Duodenal mucosa (tissue), 2 donors: ENCODE data around the gene ATP5F1E.

ENCODE experiments used
- H3K27ac ChIP-seq: one replicate; pipeline ENCODE4 v1.7.0; 2013; ENCODE audit warnings: low read depth, low read length
- H3K27me3 ChIP-seq, 2 donors: one replicate each; pipeline ENCODE4 v1.7.0; 2013; ENCODE audit warnings: low read length in 2 of 2, control low read depth in 1 of 2; ENCODE audit not compliant: insufficient read depth in 2 of 2, control insufficient read depth in 1 of 2
- H3K36me3 ChIP-seq, 2 donors: one replicate each; pipeline ENCODE4 v1.7.0; 2013; ENCODE audit warnings: low read length in 2 of 2, control low read depth in 1 of 2; ENCODE audit not compliant: insufficient read depth in 2 of 2, control insufficient read depth in 1 of 2
- H3K4me1 ChIP-seq, 2 donors: one replicate each; pipeline ENCODE4 v1.7.0; 2013; ENCODE audit warnings: low read length in 2 of 2, control low read depth in 1 of 2; ENCODE audit not compliant: insufficient read depth in 2 of 2, control insufficient read depth in 1 of 2
- H3K4me3 ChIP-seq, 2 donors: one replicate each; pipeline ENCODE4 v1.7.0; 2013; ENCODE audit warnings: low read length in 2 of 2, low read depth in 1 of 2
- H3K9ac ChIP-seq, 2 donors: one replicate each; pipeline ENCODE4 v1.7.0; 2013; ENCODE audit warnings: low read length in 2 of 2, low read depth in 1 of 2
- H3K9me3 ChIP-seq, 2 donors: one replicate each; pipeline ENCODE4 v1.7.0; 2013; ENCODE audit warnings: low read length in 2 of 2, control low read depth in 1 of 2; ENCODE audit not compliant: control insufficient read depth in 1 of 2

Gene ATP5F1E

DNA sequence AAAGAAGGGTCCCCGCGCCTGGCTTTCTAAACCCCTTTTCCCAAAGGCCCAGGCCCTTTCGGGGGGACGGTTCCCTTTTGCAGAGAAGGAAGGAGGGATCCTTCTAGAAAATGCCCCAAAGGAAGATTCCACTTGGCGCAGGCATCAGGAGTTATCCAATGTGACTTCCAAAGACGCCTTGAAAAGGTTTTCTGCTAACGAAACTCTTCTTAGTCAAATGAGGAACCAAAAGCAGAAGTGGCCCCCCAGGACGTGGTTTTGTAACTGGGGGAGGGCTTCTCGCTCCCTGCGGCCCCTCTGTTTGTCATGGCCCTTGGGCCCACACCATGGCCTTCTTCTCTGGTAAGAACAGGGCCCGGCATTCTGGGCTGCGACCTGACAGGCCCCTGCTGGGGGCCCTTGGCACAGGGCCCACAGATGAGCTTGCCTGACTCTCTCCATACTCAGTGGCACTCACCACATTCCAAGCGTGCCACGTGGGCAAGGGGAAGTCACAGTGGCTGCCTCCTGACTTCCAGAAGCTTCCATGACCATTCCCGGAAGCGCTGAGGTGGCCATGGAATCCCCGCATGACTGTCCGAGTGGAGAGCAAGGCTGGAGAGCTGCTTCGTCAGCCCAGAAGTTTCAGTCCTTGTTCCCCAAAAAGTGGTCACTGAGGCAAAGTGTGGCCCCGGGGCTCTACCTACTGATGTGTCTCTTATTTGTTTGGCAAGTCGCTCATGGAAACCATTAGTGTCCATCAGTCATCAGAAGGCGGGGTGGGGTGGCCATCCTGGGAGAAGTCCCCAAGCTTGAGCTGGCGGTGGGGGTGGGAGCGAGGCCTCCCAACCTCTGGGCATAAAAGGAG is 24.2 kb downstream of the ATP5F1E start:
- Histone ChIP-seq H3K27me3 (no peaks in the 10 kb centered on the region), H3K36me3 (peaks cover 3 to 12% of the 10 kb centered on the region in 2 donors), H3K9ac (peak overlapping the region in 1 of 2 donors; percentile 96), H3K4me1 (peaks cover 54 to 64% of the 10 kb centered on the region in 2 donors), H3K4me3 (peak overlapping the region; percentile 84 to 89), H3K27ac (peak overlapping the region; percentile 71), H3K9me3 (no peaks in the 10 kb centered on the region)

DNA sequence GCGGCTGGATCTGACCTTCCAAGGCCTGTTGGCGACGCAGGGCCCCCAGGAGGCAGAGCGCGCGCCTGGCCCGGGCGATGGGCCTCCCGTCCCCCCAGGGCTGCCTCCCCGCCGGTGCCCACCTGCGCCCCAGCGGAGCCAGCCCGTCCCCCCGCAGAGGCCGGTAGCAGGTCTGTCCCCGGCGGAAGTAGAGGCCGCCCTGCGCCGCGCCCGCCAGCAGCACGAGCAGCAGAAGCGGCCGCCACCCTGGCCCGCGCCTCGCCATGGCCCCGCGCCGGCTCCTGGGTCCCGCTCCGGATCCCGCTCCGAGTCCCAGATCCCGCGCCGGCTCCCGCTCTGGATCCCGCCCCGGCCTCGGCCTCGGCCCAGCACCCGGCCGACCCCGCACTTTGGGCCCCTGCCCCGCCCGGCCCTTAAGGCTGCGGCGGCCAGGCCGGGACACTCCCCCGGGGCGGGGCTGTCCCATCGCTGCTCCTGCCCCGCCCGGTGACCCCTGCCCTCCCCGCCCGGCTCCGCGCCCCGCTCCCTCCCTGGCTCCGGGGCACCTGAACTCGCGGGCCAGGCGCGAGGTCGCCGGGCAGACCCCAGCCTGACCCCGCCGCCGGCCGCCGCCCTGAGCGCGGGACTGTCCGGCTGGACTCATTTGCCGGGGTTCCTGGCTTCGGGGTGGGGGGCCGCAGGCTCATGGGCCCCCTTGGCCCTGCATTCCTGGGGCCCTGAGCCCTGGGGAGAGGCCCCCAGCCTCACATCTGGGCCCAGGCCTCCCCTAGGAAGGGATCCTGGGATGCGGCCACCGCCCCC is 25.1 kb downstream of the ATP5F1E start, which contains the start of gene CTSZ:
CTSZ (minus strand) TSS at position 391 of the 801 bp plus-strand sequence; CDS start at position 265, 126 bp downstream.
- H3K36me3 ChIP-seq = peaks cover 3 to 21% of the 10 kb centered on the region in 2 donors
- peak within 1 kb of the TSS; percentile 80 for H3K27ac ChIP-seq
- H3K9ac ChIP-seq = peak within 1 kb of the TSS; percentile 95 to 96
- H3K4me3 ChIP-seq = peak within 1 kb of the TSS; percentile 84 to 89
- peaks cover 54 to 64% of the 10 kb centered on the region in 2 donors for H3K4me1 ChIP-seq
- no peaks in the 10 kb centered on the region for H3K27me3 ChIP-seq
- H3K9me3 ChIP-seq = no peaks in the 10 kb centered on the region

DNA sequence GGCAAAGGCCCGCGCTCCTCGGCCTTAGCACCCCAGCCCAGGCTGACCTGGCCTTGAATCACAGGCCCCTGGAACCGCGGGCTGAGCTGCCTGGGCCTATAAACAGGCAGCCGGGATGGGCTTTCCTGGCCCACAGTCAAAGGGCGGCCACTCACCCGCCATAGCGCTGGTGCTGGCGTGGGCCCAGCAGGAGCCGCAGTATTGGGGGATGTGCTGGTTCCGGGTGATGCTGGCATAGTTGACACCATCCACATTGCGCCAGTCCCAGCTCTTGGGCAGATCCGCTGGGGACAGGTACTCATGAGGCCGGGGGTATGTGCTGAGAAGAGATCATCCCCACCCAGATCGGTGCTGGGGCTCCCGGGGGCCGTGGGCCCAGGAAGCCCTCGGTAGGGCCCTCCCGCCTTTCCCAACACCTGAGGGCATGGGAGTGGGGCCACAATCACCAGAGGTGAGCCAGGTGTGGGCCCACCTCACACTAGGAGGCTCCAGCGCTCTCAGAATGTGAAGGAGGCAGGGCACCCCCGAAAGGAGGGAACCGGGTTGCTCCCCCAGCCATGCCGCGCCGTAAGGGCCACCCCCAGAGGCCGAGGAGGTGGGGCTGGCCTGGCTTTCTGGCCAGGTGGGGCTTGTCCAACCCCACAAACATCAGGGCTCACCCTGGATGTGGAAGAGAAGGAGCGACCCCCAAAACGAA is 25.8 kb downstream of the ATP5F1E start:
- H3K4me1 ChIP-seq = peaks cover 54 to 62% of the 10 kb centered on the region in 2 donors

DNA sequence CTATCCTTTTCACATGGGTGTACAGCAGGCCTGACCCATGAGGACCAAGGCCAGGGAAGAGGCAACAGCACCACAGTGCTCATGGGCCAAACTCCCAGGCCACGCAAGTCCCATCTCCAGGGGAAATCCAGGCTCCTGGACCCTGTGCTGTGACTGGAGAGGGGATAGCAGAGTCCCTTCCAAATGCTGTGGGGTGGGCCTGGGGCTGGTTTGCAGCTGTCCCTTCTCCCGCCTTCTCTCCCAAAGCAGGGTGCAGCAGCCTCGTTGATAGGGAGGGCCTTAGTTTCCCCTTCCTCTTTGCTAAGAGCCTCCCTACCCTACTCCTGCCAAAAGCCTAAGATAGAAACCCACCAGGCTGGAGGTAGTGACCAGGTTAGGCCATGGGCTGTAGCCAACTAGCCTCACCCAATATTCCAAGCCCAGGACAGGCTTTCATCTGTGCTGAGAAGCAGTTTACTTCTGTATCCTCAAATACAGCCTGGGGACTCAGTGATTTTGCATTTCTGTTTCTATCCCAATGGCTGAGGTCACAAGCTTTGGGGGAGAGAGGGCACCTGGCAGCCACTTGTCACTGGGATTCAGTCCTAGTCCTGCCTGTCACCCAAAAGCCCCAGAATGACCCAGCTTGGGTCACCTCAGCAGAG is 26.5 kb downstream of the ATP5F1E start:
- peak overlapping the region; percentile 80 for H3K27ac ChIP-seq
- no peaks in the 10 kb centered on the region for H3K27me3 ChIP-seq
- peaks cover 49 to 56% of the 10 kb centered on the region in 2 donors for H3K4me1 ChIP-seq
- no peaks in the 10 kb centered on the region for H3K9me3 ChIP-seq
- peak overlapping the region; percentile 84 to 89 for H3K4me3 ChIP-seq
- H3K9ac ChIP-seq = peak overlapping the region; percentile 95 to 96
- peaks cover 13 to 35% of the 10 kb centered on the region in 2 donors for H3K36me3 ChIP-seq

More for the DNA sequence above, 25.8 kb downstream of the ATP5F1E start:
- peak overlapping the region; percentile 95 to 96 for H3K9ac ChIP-seq
- peak overlapping the region; percentile 84 to 89 for H3K4me3 ChIP-seq
- H3K27ac ChIP-seq = peak overlapping the region; percentile 80
- H3K9me3 ChIP-seq = no peaks in the 10 kb centered on the region
- no peaks in the 10 kb centered on the region for H3K27me3 ChIP-seq
- H3K36me3 ChIP-seq = peaks cover 9 to 28% of the 10 kb centered on the region in 2 donors

DNA sequence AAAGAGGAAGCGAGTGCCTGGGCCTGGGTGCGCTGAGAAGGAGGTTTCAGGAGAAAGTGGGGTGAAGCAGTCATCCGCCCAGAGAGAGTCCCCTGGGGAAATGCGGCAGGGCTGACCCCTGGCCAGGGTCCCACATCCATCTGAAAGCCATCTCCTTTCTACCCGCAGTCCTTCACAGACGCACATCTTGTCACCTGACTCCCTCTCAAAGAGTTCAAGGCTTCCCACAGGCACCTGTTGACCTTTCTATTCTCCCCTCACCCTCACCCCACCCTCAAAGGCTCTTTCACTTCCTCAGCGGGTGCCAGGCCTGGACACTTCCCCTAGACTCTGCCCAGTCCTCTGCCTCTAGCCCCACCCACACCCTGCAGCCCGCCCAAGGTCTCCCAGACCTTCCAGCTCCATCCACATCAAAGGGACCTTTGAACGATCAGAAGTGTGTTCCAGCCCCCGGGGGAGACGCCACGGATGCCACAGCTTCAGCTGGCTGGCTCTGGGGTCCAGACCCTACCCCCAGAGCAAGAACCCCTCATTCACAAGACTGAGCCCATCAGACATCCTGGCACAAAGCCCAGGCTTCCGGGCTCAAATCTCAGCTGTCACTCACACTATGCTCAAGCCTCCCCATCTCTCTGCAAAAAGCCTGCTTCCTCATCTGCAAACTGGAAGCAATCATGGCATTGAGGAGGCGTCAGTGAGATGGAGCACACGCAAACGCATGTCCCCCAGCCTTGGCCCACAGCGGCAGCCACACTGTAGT is 27.2 kb downstream of the ATP5F1E start:
- Histone ChIP-seq H3K27me3 (no peaks in the 10 kb centered on the region), H3K9me3 (no peaks in the 10 kb centered on the region), H3K4me1 (peaks cover 42 to 49% of the 10 kb centered on the region in 2 donors), H3K27ac (peak overlapping the region; percentile 80), H3K9ac (peak overlapping the region; percentile 95 to 96), H3K36me3 (peaks cover 13 to 40% of the 10 kb centered on the region in 2 donors), H3K4me3 (peak overlapping the region; percentile 84 to 89)

DNA sequence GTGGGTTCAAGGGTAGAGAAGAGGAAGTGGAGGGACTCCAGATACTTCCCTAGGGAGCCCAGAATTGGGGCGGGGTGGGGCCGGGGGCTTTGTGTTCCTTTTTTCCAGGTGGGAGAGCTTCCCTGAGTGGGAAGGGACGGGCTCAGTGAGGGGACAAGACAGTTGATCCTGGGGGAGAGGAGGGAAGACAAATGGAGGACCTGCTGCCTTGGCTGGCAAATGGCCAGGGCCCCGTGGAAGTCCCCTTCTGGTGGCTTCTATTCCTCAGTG is 27.7 kb downstream of the ATP5F1E start:
- Histone ChIP-seq H3K9ac (peak overlapping the region in 1 of 2 donors; percentile 96), H3K36me3 (peaks cover 13 to 41% of the 10 kb centered on the region in 2 donors), H3K27me3 (no peaks in the 10 kb centered on the region), H3K4me1 (peaks cover 38 to 46% of the 10 kb centered on the region in 2 donors), H3K4me3 (peak overlapping the region; percentile 17 to 89), H3K9me3 (no peaks in the 10 kb centered on the region), H3K27ac (peak overlapping the region; percentile 39)

DNA sequence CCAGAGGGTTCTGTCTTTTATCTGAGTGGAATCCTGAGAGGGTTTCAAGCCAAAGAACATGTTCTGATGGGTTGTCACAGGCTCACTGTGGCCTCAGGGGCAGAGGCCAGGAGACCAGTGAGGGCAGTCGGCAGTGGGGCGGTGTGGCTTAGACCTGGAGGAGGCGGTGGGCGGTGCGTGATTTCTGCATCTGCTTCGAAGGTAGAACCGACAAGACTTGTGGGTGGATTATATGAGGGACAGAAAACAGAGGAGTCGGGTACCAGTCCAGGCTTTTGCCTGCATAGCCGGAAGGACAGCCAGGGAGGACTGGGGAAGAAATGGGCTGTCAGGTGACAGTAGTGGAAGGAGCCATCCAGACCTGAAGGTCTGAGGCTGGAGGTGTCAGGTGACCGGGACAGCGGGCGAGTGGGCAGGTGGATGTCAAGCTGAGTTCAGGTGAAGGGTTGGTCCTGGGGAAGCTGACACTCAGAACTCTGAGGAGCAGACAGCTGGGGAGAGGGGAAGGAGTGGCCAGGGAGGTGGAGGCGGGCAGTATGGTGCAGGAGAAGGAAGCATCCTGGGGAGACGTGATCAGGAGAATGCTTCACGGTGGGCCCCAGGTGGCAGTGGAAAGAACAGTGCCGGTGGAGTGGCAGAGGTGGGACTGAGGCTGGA is 28.2 kb downstream of the ATP5F1E start:
- Histone ChIP-seq H3K27ac (peak overlapping the region; percentile 39), H3K9me3 (no peaks in the 10 kb centered on the region), H3K36me3 (peaks cover 13 to 46% of the 10 kb centered on the region in 2 donors), H3K4me3 (peak overlapping the region; percentile 17 to 89), H3K4me1 (peaks cover 38 to 46% of the 10 kb centered on the region in 2 donors), H3K27me3 (no peaks in the 10 kb centered on the region), H3K9ac (peak overlapping the region in 1 of 2 donors; percentile 96)

DNA sequence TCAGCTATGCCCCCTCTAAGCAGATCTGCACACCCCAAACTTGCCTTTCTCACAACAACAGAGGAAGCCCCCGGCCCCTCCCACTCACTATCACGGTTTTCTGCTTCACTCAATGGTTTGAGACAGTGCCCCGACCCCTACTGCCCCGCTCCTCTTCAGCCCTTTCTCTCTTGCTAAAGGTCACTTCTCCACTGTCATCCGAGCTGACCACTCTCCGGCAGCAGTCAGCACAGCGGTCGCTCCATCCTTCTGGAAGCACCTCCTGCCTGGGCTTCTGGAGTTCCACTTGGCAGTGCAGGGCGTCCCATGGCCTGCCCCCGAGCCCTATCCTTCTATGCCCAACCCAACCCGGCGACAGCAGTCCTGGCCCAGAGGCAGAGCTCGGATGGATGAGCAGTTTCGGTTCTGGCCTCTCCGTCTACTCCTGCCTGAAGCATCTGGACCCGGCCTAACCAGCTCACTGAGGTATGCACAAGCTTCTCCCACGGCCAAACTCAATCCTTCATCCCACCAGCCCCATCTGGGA is 29.2 kb downstream of the ATP5F1E start:
- H3K9ac ChIP-seq = no peak overlapping the region
- H3K4me3 ChIP-seq = no peak overlapping the region
- H3K4me1 ChIP-seq = peaks cover 32 to 37% of the 10 kb centered on the region in 2 donors
- H3K27ac ChIP-seq = no peak overlapping the region
- no peaks in the 10 kb centered on the region for H3K9me3 ChIP-seq
- H3K36me3 ChIP-seq = peaks cover 13 to 52% of the 10 kb centered on the region in 2 donors
- no peaks in the 10 kb centered on the region for H3K27me3 ChIP-seq
